GM19099 (cell line): ENCODE measurements around the gene HOXA10.

Experiments
- POLR2A ChIP-seq: IDR thresholded peaks from 3 replicates; pipeline ENCODE4 v1.6.1; 2011; ENCODE audit warnings: low read depth; ENCODE audit not compliant: insufficient read length; ENCODE audit errors: extremely low read depth

The HOXA10 gene

DNA sequence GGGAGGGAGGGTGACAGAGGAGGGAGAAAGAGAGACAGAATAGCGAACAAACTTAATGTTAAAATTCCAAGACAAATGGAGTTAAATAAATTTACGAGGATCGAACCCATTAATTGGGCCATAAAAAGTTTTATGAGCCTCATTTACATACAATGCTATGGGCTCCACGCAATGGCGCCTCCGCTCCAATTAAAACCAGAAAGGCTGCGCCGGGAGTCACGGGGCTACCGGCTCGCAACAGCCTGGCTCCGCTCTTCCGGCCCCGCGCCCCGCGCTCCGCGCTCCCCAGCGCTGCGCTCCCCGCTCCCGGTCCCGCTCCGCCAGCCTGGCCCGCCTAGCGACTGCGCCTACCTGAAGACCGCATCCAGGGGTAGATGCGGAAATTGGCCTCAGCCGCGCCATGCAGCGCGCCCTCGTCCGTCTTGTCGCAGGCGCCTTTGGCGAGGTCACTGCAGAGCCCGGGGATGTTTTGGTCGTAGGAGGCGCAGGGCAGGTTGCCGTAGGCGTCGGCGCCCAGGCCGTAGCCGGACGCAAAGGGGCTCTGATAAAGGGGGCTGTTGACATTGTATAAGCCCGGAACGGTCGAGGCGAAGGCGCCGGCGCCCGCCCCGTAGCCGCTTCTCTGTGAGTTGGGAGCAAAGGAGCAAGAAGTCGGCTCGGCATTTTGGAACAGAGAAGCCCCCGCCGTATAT lies 18.2 kb downstream of the HOXA10 start:
- no peak for TF ChIP-seq POLR2A

DNA sequence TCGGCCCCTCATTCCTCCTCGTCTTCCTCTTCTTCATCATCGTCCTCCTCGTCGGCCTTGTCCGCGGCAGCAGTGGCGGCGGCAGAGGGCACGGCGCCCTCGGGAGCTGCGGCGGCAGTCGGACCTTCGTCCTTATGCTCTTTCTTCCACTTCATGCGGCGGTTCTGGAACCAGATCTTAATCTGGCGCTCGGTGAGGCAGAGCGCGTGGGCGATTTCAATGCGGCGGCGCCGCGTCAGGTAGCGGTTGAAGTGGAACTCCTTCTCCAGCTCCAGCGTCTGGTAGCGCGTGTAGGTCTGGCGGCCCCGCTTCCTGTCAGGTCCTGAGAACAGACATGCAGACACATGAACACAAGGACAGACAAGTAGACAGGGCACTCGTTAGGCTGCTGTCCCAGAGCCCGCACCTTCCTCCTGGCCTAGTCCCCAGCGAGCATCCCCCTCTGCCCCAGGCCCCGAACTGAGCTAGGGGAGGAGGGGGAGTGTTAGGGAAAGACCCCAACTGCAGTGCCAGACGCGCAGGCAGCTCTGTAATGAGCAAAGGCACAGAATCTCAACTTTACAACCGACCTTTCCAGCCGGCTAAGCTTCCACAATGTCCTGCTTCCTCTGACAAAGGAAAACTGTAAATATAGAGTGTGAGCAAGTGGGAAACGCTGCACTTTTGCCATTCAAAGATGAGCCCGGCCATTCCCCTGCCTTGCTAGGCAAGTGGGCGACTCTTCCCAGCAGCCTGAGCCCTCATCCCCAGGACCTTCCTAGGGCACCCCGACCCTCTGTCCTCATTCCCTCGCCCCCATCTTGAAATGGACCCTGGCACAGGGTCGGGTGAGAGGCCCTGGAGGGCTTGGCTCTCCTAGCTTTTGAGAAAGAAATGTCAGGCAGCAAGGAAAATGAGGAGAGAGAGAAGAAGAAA lies 19.0 kb downstream of the HOXA10 start:
- TF ChIP-seq POLR2A, result no peak

DNA sequence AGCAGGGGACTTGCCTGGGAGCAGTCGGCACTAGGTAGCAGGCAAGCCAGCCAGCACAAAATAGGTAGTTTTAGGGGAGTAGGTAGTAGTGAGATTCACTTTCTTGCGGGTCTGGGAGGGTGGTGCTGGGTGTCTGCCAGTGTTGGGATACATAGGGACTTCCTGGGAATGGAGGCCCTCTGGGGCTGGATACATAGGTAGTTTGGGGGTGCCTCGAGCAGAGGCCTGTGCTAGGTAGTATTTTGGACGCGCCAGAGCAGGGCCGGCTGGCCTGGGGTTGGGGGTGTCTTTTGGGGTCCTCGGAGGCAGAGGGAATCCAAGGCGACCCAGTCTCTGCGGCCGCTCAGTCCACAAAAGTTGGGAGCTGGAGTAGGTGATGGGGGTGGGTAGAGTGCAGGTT lies 19.8 kb downstream of the HOXA10 start:
- TF ChIP-seq POLR2A, result no peak

DNA sequence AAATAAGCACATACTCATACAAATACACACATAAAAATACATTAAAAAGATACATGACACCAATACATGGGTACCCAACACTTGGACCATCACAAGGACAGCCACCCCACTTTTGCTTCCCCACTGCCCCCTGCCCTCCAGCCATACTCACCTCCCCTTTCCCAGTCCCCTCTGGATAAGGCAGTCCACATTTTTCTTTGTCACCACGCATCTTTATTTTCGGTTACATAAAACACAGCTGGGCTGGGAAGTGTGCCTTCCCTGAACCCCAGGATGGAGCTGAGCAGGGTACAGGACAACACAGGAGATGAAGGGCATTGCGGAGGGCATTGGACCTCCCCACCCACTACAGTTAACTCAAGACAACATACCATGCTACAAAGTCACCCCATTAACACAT lies 20.6 kb downstream of the HOXA10 start:
- TF ChIP-seq POLR2A, result no peak

DNA sequence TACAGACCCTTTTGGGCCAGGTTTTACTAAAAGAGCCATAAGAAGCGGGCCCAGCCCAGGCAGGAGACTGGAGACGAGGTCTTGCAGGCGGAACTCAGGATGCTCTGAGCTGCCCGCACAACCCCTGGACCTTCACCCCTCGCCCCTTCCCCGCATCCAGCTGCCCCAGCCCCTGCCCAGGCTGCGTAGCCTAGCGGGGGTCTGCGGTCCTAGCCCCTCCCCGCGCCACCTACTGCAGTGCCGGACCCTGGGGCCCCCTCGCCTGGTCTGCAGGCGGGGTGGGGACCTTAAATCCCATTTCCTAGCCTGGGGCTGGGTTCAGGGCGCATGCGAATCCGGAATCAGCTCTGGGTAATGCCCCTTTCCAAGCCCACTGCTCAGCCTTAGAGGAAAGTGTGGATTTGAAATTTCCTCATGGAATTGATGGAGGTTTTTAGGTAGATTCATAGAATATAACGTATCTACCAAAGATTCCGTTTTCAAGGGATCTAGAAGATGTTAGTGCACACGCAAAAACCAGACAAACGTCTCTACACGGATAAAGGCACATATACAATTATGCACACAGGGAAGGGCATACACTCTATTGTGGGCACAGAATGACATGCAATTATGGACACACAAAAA lies 21.2 kb downstream of the HOXA10 start:
- TF ChIP-seq POLR2A, result no peak

DNA sequence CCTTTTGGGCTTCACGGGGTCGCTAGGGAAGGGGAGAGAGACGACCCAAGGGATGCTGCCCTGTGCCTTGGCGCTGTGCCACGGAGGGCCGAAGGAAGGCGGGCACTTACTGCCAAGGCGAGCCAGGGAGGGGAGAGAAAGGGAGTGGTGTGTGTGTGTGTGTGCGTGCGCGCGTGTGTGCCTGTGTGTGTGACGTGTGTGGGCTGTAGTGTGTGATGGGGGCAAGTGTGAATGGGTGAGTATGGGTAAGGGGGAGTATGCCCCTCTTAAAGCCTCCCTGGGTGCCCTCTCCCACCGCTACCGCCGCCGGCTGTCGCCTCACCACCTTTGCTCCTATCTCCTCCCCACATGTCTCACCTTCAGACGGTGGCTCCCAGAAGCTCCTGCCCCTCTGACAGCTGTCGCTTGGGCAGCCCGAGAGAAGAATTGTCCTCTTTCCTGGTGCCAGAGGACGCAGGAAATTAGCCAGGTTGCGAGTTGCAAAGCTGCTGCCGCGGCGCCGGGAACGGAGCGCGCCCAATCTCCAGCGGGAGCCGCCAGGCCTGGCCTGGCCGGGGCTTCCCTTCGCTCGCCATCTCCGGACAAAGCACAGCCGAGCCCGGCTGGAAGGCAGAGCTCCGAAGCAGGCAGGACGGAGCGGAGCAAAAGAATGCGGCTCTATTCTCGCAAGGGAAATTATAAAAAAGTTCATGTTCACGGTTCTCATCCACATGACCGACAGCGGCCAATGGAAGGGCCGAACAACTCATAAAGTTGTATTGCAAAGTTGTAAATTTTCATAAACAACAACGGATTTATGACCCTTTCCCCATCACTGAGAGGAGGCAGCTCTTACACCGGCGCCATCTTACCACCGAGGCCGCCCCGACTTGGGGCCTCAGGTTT lies 21.9 kb downstream of the HOXA10 start, which contains the start of gene HOXA3:
Gene HOXA3, minus strand, starts transcription at position 653 of the 885 bp plus-strand sequence. CDS start 41,943 bp downstream, outside the sequence.
- no peak for TF ChIP-seq POLR2A

DNA sequence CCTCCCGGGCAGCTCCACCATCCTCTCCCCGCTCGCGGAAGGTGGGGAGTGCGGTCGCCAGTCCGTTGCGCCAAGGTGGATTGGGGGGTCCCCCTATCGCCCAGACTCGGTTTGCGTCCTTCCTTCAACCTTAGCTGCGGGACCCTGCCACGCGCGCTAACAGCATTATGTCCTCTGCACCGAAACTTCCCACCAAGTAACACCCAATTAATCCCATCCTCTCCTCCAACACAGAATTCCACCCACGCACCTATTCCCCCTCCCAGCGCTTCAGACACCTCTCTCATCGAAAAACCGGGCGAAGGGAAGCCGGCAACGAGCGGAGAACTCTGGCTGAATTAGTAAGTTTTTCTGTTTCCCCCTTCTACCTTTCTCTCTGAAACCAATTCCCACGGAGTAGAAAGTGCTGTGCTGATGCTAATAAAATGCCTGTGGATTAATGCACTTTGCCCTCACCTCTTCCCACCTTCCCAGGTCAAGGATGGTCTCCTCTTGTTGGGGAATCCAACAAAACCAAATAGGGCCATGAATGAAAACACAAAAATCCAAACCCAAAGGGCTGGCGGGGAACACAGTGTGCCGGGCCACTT lies 22.7 kb downstream of the HOXA10 start:
- TF ChIP-seq POLR2A, result no peak

DNA sequence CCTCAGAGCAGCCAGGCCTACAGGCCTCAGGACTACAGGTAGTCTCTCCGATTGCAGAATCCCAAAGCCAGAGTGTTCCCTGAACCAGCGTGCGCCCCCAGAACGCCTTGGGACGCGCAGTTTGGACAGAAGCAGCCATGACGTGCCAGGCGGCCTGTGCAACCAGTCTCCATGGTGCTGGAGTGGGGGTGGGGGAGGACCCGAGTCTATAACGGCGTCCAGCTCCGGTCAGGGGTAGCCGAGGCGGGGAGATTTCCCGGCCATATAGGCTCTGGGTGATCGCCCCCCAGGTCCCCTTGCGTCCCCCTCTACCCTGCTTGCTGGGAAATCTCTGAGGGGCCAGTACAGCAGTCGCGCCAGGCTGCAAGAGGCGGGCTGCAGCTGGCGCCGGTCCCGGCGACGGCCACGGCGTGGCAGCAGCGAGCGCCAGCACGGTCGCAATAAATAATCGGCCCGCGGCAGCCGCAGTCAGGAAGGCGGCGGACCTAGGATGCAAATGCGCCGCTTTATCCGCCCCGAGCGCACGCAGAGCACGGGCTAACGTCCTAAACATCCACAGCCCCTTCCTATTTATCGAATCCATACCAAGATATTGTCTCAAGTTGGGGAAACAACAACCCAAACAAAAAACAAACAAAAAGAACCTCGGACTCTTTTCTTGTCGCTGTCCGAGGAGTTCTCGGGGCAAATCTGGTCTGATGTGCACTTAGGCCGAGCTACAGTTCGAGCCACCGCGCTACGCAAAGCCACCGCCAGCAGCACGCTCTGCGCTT lies 23.4 kb downstream of the HOXA10 start:
- no peak for TF ChIP-seq POLR2A

DNA sequence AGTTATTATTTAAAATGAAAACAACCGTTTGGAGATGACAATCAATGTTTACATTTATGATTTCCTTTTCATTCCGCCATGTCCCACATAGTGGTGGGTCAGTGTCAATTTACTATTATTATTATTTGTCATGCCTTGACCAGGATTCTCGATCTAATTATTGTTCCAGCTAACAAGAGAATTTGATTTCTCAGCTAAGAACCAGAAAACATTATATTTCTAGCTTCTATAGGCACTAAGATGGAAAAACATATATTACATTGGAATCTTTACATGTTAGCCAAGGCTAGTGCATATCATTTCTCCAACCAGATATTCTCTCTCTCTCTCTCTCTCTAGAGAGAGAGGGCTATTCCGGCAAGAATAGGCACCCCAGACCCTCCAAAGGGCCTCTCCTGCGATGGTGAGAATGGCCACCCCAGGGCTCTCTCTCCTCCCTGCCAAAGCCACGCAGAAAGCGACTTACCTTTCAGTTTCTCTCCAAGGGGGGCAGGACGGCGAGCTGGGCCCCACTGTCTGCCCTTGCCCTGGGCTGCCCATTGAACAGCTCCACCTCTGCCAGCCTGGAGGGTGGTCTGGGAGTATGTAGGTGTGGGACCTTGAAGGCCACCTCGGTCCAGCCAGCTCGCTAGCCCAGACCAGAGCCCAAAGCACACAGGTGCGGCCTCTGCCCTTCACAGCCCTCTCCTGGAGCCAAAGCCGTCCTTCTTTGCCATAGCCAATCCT lies 24.1 kb downstream of the HOXA10 start:
- TF ChIP-seq POLR2A, result no peak

DNA sequence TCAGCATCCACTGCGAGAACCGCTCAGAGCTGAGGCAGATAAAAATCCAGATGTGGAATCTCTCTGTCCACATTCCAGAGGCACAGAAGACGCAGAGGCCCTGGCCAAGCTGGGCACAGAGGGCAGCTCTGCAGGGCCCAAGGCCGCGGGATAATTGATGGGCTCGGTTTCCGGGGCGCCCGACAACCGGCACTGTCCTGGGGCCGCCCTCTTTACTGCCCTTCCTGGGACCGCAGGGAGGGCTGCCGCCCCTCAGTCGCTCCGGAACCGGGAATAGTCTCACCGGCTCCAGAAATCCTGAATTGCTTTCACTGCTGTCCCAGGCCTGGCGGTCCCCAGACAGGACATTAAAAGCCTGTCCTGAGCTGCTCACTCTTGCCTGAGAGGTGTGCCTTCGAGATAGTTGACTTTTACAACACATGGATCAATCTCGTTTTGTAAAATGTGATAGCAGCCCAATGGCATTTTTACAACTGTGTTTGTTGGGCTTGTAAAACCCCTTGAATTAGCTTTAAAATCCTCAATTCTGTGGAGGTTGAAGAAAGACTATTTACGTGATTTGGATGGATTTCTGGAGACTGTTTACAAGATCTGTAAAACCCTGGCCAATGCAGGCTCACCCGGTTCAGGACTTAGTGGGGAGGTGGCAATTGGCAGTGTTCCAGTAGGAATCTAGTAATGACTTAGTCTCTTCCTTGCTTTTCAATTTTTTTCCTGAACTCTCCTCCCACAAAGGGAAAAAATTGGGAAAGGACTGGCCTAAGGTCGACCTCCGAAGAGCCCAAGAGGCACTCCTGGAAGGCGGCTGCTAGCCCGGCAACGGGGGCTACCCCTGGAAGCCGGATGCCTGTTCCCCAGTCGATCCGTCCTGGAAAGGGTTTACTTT lies 25.1 kb downstream of the HOXA10 start:
- TF ChIP-seq POLR2A, result no peak

DNA sequence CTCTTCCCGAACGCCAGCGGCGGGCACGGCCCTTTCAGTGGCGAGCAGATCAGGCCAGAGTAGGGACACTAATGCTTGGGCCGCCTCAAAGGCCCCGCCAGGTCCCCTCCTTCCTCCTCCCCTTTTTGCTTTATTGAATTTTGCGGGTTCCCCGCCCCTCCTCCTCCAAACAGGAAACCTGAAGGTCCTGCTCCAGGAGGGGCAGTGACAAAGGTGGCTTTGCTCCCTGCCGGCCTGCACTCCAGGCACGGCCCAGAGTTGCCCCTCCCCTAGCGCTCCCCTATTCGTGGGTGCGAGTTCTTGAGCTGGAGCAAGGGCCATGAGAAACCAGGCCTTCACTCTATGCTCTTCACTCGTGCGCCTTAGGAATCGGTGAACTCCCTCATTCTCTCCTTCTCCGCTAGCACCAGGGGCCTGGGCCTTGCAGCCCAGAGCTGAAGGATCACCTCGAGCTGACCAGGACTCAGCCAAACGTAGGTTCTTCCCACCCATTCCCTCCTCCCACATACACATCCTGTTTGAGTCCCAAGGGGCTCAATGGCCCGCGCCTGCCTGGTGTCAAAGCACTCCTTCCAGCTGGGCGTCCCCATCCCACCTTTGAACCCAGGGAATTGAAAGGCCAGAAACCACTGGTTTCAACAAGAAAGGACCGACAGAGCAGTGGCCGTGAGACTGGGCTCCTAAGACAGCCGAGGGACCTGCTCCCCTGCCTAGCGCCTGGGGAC lies 25.9 kb downstream of the HOXA10 start:
- TF ChIP-seq POLR2A, result no peak
